Measurements from ENCODE around the gene PHLPP2. TPM values are rescaled to one million over a fixed set of nuclear protein-coding genes. Genes with fewer than 3 reads are reported as not detected.

PHLPP2 gene, protein sequence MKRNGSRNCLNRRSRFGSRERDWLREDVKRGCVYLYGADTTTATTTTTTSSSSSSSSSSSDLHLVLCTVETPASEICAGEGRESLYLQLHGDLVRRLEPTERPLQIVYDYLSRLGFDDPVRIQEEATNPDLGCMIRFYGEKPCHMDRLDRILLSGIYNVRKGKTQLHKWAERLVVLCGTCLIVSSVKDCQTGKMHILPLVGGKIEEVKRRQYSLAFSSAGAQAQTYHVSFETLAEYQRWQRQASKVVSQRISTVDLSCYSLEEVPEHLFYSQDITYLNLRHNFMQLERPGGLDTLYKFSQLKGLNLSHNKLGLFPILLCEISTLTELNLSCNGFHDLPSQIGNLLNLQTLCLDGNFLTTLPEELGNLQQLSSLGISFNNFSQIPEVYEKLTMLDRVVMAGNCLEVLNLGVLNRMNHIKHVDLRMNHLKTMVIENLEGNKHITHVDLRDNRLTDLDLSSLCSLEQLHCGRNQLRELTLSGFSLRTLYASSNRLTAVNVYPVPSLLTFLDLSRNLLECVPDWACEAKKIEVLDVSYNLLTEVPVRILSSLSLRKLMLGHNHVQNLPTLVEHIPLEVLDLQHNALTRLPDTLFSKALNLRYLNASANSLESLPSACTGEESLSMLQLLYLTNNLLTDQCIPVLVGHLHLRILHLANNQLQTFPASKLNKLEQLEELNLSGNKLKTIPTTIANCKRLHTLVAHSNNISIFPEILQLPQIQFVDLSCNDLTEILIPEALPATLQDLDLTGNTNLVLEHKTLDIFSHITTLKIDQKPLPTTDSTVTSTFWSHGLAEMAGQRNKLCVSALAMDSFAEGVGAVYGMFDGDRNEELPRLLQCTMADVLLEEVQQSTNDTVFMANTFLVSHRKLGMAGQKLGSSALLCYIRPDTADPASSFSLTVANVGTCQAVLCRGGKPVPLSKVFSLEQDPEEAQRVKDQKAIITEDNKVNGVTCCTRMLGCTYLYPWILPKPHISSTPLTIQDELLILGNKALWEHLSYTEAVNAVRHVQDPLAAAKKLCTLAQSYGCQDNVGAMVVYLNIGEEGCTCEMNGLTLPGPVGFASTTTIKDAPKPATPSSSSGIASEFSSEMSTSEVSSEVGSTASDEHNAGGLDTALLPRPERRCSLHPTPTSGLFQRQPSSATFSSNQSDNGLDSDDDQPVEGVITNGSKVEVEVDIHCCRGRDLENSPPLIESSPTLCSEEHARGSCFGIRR (N-terminal part only)
- total RNA-seq (2021; fragmentation: NEBNext Ultra II Directional; extraction: Animal tissue kit (Norgen Biotek cat#: 25700)): 10 to 100 TPM; 11.5 to 14.4 (median 12.9) TPM
- long read RNA-seq, partial matches to known transcripts: 1 of 6 reads
- long read RNA-seq, other reads (novel, unspliced or antisense): 5 of 6 reads

DNA sequence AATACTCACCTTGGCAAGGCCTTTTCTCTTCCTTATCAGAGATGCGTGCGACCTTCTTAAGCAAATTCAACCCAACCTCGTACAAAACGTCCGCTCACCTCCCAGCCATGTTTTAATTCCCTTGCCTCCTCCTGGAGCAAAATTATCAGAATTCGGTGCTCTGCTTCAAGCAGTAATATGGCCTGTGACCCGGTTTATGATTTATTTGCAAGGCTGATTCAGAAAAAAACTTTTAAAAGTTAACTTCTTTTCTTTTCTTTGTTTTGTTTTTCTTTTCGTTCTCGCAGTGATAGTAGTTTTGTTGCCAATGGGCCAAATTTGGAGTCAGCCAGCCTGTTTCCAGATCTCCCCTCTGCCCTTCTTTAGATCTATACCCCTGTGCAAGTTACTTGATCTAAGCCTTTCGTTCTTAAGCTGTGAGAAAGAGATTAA, at the start of gene PHLPP2:
Gene PHLPP2 (minus strand): TSS at position 382 of the 432 bp plus-strand sequence. CDS start 9,906 bp downstream, outside the sequence.
- TF ChIP-seq, protein P1, sequence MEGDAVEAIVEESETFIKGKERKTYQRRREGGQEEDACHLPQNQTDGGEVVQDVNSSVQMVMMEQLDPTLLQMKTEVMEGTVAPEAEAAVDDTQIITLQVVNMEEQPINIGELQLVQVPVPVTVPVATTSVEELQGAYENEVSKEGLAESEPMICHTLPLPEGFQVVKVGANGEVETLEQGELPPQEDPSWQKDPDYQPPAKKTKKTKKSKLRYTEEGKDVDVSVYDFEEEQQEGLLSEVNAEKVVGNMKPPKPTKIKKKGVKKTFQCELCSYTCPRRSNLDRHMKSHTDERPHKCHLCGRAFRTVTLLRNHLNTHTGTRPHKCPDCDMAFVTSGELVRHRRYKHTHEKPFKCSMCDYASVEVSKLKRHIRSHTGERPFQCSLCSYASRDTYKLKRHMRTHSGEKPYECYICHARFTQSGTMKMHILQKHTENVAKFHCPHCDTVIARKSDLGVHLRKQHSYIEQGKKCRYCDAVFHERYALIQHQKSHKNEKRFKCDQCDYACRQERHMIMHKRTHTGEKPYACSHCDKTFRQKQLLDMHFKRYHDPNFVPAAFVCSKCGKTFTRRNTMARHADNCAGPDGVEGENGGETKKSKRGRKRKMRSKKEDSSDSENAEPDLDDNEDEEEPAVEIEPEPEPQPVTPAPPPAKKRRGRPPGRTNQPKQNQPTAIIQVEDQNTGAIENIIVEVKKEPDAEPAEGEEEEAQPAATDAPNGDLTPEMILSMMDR (IDR thresholded peaks at IDR 0.05): no peak
- DNase-seq: no peak
- Mint-ChIP-seq H3K9me3 (no peaks in the 10 kb centered on the region), H3K4me1 (ENCODE audit: low read depth) (peaks cover 24% of the 10 kb centered on the region), H3K27ac (peak within 1 kb of the TSS; percentile 55), H3K36me3 (ENCODE audit: low read depth) (peaks cover 4% of the 10 kb centered on the region; the same call in 1 of the 2 replicates), H3K4me3 (peak within 1 kb of the TSS; percentile 86), H3K27me3 (ENCODE audit: insufficient read depth) (no peaks in the 10 kb centered on the region; the same call in 1 of the 2 replicates)

DNA sequence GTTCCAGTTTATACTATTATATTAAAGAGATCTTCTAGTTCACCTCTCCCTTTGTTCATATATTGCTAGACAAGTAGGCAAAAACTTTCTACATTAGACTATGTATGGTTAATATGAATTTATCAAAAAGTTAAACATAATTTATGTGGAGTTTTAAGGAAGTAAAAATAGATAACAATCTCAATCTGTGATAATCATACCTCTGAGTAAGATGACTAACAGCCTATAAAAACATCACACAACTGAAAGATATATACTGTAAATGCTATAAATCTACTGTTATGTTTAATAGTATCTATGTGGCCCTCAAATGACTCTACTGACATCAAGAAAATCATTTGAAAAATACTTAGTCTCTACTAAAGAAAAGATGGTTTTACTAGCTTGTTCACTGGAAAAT, 47.1 kb upstream of the PHLPP2 start:
- DNase-seq: peak; percentile 4
- Mint-ChIP-seq H3K4me3 (no peak overlapping the region), H3K27me3 (ENCODE audit: insufficient read depth) (no peaks in the 10 kb centered on the region), H3K27ac (peak overlapping the region; percentile 45; the same call in 1 of the 2 replicates), H3K36me3 (ENCODE audit: low read depth) (peaks cover 26% of the 10 kb centered on the region), H3K4me1 (ENCODE audit: low read depth) (peaks cover 37% of the 10 kb centered on the region), H3K9me3 (no peaks in the 10 kb centered on the region)
- TF ChIP-seq, protein P1 (IDR thresholded peaks at IDR 0.05): no peak

DNA sequence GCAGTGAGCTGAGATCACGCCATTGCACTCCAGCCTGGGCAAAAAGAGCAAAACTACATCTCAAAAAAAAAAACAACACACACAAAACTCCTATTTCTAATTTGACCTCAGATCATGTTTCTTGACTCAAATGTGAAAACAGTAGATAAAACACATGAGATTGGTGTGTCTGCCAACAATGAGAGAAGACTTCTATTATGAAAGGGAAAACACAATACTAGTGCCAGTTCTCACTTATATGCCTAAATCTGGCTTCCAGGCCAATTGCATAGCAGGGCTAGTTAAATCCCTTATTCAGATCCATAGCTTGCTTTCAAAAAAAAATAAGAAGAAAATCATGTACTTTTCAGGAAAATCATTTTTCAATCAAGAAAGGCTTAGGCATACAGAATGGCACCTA, 44.7 kb upstream of the PHLPP2 start:
- Mint-ChIP-seq H3K36me3 (ENCODE audit: low read depth) (peaks cover 21% of the 10 kb centered on the region), H3K4me3 (no peak overlapping the region), H3K4me1 (ENCODE audit: low read depth) (peaks cover 41% of the 10 kb centered on the region), H3K27ac (no peak overlapping the region), H3K9me3 (no peaks in the 10 kb centered on the region), H3K27me3 (ENCODE audit: insufficient read depth) (no peaks in the 10 kb centered on the region)
- TF ChIP-seq, protein P1 (IDR thresholded peaks at IDR 0.05): no peak
- no peak for DNase-seq

DNA sequence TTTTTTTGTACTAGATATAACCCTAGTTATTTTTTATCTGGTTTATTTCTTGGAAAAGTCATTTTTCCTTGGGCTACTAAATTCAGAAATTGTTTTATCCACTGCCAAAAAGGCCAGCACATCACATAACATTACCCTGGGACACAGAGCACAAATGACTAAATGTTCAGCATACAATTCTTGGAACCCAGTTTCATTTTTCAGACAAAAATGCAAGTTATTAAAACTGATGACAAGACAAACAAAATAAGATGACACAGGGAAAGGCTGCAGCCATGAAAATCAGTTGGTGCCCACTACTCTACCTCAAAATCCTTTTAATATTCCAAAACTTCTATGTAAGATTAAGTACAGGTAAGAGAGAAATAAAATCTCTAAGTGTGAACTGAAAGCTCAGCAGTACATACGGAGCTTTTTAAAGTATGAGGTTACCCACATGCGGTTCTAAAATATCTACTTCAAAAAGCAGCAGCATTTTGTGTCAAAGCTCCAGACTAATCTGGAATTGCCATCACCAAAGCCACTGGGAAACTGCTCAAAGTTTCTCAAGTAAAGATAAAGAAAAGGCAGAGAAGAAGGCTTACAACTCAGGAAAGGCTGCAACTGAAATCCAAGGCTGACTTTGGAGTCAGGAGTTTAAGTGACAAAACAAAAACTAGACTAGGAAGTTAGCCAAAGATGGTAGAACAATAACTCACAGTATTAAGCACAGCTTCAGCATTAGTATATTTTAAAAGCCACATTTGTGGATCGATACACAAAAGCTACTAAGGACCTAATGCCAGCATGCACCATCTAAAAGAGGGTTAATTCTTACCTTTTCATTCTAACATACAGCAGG, 42.8 kb upstream of the PHLPP2 start:
- H3K36me3 Mint-ChIP-seq (ENCODE audit: low read depth): peaks cover 40% of the 10 kb centered on the region

More for the DNA sequence above, 42.8 kb upstream of the PHLPP2 start:
- TF ChIP-seq, protein P1 (IDR thresholded peaks at IDR 0.05): no peak
- no peak overlapping the region for H3K4me3 Mint-ChIP-seq
- peaks cover 49% of the 10 kb centered on the region for H3K4me1 Mint-ChIP-seq (ENCODE audit: low read depth)
- no peaks in the 10 kb centered on the region for H3K9me3 Mint-ChIP-seq
- no peak for DNase-seq
- H3K27me3 Mint-ChIP-seq (ENCODE audit: insufficient read depth): no peaks in the 10 kb centered on the region
- H3K27ac Mint-ChIP-seq: peak overlapping the region; percentile 51; the same call in 1 of the 2 replicates
